Tracheal epithelial cell (primary cell): ENCODE results near the gene KRTAP1-5. TPM values are rescaled to one million over a fixed set of nuclear protein-coding genes. Genes with fewer than 3 reads are reported as not detected.

Experiments used
- total RNA-seq: library from RNA; depleted of rRNA; stranded (reverse); fragments of >200 nt; gene quantifications from 2 replicates; pipeline ENCODE4 v1.2.1, GENCODE V29; 2014

Gene KRTAP1-5, protein sequence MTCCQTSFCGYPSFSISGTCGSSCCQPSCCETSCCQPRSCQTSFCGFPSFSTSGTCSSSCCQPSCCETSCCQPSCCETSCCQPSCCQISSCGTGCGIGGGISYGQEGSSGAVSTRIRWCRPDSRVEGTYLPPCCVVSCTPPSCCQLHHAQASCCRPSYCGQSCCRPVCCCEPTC
- 0.24 TPM in 1 of 2 replicates, not detected in the other for total RNA-seq

GRCh38 chr17:41026715-41027471 is at the start of gene KRTAP1-5:
KRTAP1-5 (minus strand) TSS chr17:41027208; CDS start chr17:41027155, 53 bp downstream.

DNA sequence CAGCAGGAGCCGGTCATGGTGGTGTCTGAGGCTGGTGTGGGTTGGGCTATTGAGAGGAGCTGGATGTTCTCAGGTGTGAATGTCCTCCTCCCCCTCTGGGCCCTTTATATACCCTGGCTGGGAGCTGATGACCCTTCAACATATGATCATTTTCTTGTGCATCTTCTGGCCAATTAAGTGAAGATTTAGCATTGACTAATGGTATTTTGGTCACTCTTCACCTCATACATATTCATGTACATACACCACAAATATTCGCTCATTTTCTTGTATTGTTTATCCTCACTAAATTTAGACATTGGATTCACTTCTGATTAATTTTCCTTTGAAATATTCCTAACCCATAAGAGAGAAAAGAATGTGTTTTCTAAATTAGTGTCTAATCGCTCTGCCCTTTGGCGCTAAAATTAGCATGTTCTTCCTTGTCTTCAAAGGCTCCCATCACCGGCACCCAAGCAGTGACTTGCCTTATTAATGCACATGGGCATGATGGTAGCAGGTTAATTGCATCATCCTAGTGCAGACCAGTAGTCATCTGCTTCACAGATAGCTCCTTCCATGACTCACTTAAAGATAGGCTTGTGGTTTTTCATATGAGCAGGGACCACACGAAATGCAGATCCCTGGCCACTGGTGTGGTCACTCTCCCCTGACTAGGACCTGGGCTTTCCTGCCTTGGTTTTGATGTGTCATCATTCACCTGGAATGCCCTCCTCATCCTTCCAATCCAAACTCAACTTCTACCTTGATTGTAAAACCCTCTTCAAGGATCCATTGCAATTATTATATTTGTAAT is 39.0 kb upstream of the KRTAP1-5 start, which contains the start of gene KRTAP2-4:
Gene KRTAP2-4 (minus strand): TSS at position 51 of the 796 bp plus-strand sequence. CDS start 34 bp downstream, at position 17.

GRCh38 chr17:41060052-41060604 is 33.1 kb upstream of the KRTAP1-5 start, which contains the start of gene KRTAP2-3:
KRTAP2-3 (minus strand) TSS chr17:41060114; CDS start chr17:41060050, 64 bp downstream.

DNA sequence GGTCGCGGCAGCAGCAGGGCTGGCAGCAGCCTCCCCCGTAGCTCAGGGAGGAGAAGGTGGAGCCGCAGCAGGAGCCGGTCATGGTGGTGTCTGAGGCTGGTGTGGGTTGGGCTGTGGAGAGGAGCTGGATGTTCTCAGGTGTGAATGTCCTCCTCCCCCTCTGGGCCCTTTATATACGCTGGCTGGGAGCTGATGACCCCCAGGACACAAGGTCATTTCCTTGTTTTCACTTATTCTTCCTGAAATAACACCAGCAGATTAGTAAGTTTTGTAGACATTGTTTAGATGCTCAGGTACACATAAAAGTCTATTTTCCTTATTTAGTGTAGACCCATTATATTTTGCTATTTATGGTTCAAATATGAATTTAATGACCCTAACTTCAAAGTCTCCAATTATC is 28.1 kb upstream of the KRTAP1-5 start, which contains the start of gene KRTAP2-2:
Gene KRTAP2-2 (minus strand): TSS at position 101 of the 400 bp plus-strand sequence. CDS start 19 bp downstream, at position 82.

DNA sequence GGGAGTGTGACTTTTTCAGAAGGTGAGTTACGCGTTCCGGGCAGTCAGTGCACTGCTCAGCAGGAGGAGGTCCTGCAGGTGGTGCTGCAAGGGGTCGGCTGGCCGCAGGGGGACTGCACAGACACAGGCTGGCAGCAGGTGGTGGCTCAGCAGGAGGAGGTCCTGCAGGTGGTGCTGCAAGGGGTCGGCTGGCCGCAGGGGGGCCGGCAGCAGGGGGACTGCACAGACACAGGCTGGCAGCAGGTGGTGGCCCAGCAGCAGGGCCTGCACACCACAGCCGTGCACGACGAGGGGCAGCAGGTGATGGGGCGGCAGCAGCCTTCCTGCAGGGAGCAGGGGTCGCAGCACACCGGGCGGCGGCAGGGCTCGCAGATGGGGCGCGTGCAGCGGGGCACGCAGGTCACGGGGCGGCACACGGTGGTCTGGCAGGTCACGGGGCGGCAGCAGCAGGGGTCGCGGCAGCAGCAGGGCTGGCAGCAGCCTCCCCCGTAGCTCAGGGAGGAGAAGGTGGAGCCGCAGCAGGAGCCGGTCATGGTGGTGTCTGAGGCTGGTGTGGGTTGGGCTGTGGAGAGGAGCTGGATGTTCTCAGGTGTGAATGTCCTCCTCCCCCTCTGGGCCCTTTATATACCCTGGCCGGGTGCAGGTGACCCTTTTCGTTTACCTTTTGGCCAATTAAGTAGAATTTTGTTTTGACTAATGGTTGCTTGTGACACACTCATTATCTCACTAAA is 19.9 kb upstream of the KRTAP1-5 start, which contains the start of gene KRTAP2-1:
Gene KRTAP2-1 (minus strand): TSS at position 582 of the 731 bp plus-strand sequence. CDS start 49 bp downstream, at position 533.

DNA sequence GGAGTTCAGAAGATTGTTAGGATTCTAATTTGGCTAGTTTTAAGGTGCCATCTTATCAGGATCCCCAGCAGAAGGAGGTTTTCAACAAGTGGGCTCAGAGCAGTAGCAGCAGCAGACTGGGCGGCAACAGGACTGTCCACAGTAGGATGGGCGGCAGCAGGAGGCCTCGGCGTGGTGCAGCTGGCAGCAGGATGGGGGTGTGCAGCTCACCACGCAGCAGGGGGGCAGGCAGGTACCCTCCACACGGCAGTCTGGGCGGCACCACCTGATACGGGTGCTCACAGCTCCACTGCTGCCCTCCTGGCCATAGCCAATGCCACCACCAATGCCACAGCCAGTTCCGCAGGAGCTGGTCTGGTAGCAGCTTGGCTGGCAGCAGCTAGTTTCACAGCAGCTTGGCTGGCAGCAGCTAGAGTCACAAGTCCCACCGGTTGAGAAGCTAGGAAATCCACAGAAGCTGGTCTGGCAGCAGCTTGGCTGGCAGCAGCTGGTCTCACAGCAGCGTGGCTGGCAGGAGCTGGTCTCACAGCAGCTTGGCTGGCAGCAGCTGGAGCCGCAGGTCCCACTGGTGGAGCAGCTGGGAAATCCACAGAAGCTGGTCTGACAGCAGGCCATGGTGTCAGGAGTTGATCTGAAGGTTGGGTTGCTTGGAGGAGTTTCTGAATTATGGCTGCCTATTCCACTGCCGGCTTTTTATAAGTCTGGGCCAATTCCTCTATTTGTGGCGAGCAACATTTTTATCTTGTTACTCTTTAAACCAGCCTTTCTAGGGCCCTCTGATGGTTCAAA is 14.0 kb upstream of the KRTAP1-5 start, which contains the start of gene KRTAP1-1:
Gene KRTAP1-1 (minus strand): TSS at position 668 of the 789 bp plus-strand sequence. CDS start 53 bp downstream, at position 615.

GRCh38 chr17:41034346-41034935 is 7.4 kb upstream of the KRTAP1-5 start, which contains the start of gene KRTAP1-3:
KRTAP1-3 (minus strand) TSS chr17:41034874; CDS start chr17:41034821, 53 bp downstream.

DNA sequence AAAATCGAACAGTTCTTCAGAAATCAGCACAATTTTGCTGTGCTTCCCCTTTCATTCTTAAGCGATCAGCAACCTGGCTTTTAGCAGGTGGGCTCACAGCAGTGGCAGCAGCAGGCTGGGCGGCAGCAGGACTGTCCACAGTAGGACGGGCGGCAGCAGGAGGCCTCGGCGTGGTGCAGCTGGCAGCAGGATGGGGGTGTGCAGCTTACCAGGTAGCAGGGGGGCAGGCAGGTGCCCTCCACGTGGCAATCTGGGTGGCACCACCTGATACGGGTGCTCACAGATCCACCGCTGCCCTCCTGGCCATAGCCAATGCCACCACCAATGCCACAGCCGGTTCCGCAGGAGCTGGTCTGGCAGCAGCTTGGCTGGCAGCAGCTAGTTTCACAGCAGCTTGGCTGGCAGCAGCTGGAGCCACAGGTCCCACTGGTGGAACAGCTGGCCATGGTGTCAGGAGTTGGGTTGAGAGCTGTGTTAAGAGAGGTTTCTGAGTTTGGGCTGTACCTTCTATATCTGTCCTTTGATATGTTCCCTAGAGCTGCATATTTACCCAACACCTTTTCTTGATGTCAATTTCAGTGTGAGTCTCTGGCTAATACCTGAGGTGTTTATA is 2.7 kb upstream of the KRTAP1-5 start, which contains the start of gene KRTAP1-4:
Gene KRTAP1-4 (minus strand): TSS at position 563 of the 613 bp plus-strand sequence. CDS start 117 bp downstream, at position 446.

GRCh38 chr17:41008811-41009210 is 18.2 kb downstream of the KRTAP1-5 start, which contains the start of gene KRTAP3-1:
KRTAP3-1 (minus strand) TSS chr17:41009128; CDS start chr17:41009074, 54 bp downstream.

GRCh38 chr17:40999563-40999962 is 27.4 kb downstream of the KRTAP1-5 start, which contains the start of gene KRTAP3-2:
KRTAP3-2 (minus strand) TSS chr17:40999906; CDS start chr17:40999853, 53 bp downstream.

DNA sequence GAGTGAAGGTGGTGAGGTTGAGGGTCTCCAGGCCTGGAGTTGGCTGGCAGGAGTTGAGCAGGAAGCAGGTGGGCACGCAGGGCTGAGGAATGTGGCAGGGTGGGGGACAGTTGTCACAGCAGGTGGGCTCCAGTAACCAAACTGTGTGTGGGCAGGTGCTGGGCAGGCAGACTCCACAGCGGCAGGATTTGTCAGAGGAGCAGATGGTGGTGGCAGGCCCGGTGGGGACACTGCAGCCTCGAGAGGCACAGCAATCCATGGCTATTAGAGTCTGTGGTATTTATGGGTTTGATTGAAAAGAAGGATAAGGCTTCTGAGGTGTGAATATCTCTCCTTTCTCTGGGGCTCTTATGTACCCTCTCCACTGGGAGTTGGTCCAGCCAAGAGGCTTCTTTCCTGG is 33.2 kb downstream of the KRTAP1-5 start, which contains the start of gene KRTAP3-3:
Gene KRTAP3-3 (minus strand): TSS at position 326 of the 400 bp plus-strand sequence. CDS start 67 bp downstream, at position 259.

GRCh38 chr17:40984226-40984625 is 42.8 kb downstream of the KRTAP1-5 start, which contains the start of gene KRT40:
KRT40 (minus strand) TSS chr17:40984326; CDS start chr17:40984273, 53 bp downstream.

Other genes with a start within 250 kb of the KRTAP1-5 start
- gene KRT27, start 244.7 kb downstream of the KRTAP1-5 start, total RNA-seq: not detected in 2 replicates
- not detected in 2 replicates for gene KRT28, start 227.2 kb downstream of the KRTAP1-5 start, total RNA-seq
- 2.3 and 2.9 TPM in 2 replicates for gene KRT10, start 204.6 kb downstream of the KRTAP1-5 start, total RNA-seq
- not detected in 2 replicates for gene KRT12, start 160.0 kb downstream of the KRTAP1-5 start, total RNA-seq
- not detected in 2 replicates for gene KRT20, start 142.0 kb downstream of the KRTAP1-5 start, total RNA-seq
- 7.2 and 148 TPM in 2 replicates for gene KRT23, start 89.6 kb downstream of the KRTAP1-5 start, total RNA-seq
- not detected in 2 replicates for gene KRT39, start 60.3 kb downstream of the KRTAP1-5 start, total RNA-seq
- gene KRT40, start 42.9 kb downstream of the KRTAP1-5 start, total RNA-seq: not detected in 2 replicates
- gene KRTAP3-3, start 33.0 kb downstream of the KRTAP1-5 start, total RNA-seq: not detected in 2 replicates
- gene KRTAP3-2, start 27.3 kb downstream of the KRTAP1-5 start, total RNA-seq: not detected in 2 replicates
- gene KRTAP3-1, start 18.1 kb downstream of the KRTAP1-5 start, total RNA-seq: not detected in 2 replicates
- not detected in 2 replicates for gene KRTAP1-4, start 3.0 kb upstream of the KRTAP1-5 start, total RNA-seq
- gene KRTAP1-3, start 7.7 kb upstream of the KRTAP1-5 start, total RNA-seq: not detected in 2 replicates
- 0.24 TPM in 1 of 2 replicates, not detected in the other for gene KRTAP1-1, start 14.2 kb upstream of the KRTAP1-5 start, total RNA-seq
- gene KRTAP2-1, start 20.1 kb upstream of the KRTAP1-5 start, total RNA-seq: not detected in 2 replicates
- gene KRTAP2-2, start 28.0 kb upstream of the KRTAP1-5 start, total RNA-seq: not detected in 2 replicates
- 2.9 TPM in 1 of 2 replicates, not detected in the other for gene KRTAP2-3, start 32.9 kb upstream of the KRTAP1-5 start, total RNA-seq
- gene KRTAP2-4, start 38.7 kb upstream of the KRTAP1-5 start, total RNA-seq: not detected in 2 replicates
- gene KRTAP4-7, start 56.9 kb upstream of the KRTAP1-5 start, total RNA-seq: not detected in 2 replicates
- gene KRTAP4-8, start 70.9 kb upstream of the KRTAP1-5 start, total RNA-seq: not detected in 2 replicates
- not detected in 2 replicates for gene KRTAP4-16, start 75.0 kb upstream of the KRTAP1-5 start, total RNA-seq
- gene KRTAP4-9, start 78.2 kb upstream of the KRTAP1-5 start, total RNA-seq: not detected in 2 replicates
- not detected in 2 replicates for gene KRTAP4-11, start 91.2 kb upstream of the KRTAP1-5 start, total RNA-seq
- gene KRTAP4-12, start 97.0 kb upstream of the KRTAP1-5 start, total RNA-seq: not detected in 2 replicates
- not detected in 2 replicates for gene KRTAP4-6, start 113.3 kb upstream of the KRTAP1-5 start, total RNA-seq
- gene KRTAP4-5, start 122.6 kb upstream of the KRTAP1-5 start, total RNA-seq: not detected in 2 replicates
- not detected in 2 replicates for gene KRTAP4-4, start 133.5 kb upstream of the KRTAP1-5 start, total RNA-seq
- gene KRTAP4-3, start 141.0 kb upstream of the KRTAP1-5 start, total RNA-seq: not detected in 2 replicates
- gene KRTAP4-2, start 151.0 kb upstream of the KRTAP1-5 start, total RNA-seq: not detected in 2 replicates
- not detected in 2 replicates for gene KRTAP4-1, start 157.7 kb upstream of the KRTAP1-5 start, total RNA-seq
- gene KRTAP9-1, start 162.7 kb upstream of the KRTAP1-5 start, total RNA-seq: not detected in 2 replicates
- gene KRTAP9-2, start 199.4 kb upstream of the KRTAP1-5 start, total RNA-seq: not detected in 2 replicates
- gene KRTAP9-3, start 205.2 kb upstream of the KRTAP1-5 start, total RNA-seq: not detected in 2 replicates
- not detected in 2 replicates for gene KRTAP9-8, start 210.8 kb upstream of the KRTAP1-5 start, total RNA-seq
- not detected in 2 replicates for gene KRTAP9-4, start 222.5 kb upstream of the KRTAP1-5 start, total RNA-seq
- gene KRTAP9-9, start 228.2 kb upstream of the KRTAP1-5 start, total RNA-seq: not detected in 2 replicates
- gene KRTAP9-6, start 238.2 kb upstream of the KRTAP1-5 start, total RNA-seq: not detected in 2 replicates
- gene KRTAP9-7, start 248.5 kb upstream of the KRTAP1-5 start, total RNA-seq: not detected in 2 replicates